HEK293 (cell line): Measurements from ENCODE around the gene SPRTN.

ENCODE experiments used
- CTCF ChIA-PET: fragments of 350-600 bp; formaldehyde crosslinking; extraction: SDS; loops from one replicate; lab custom pipeline; 2021; ENCODE audit warnings: antibody characterized with exemption; lab: Yijun Ruan, JAX
- POLR2A ChIA-PET: fragments of 300-600 bp; formaldehyde crosslinking; extraction: SDS; loops from one replicate; lab custom pipeline; 2020; ENCODE audit warnings: antibody characterized with exemption, inconsistent platforms; lab: Yijun Ruan, JAX
- H3K27ac ChIP-seq: fragments of 200-500 bp; sonication (Bioruptor generic); 2 replicates; pipeline ENCODE4 v1.5.1; 2014; ENCODE audit warnings: low read depth, low read length, control low read depth, inconsistent platforms; ENCODE audit errors: extremely low read depth
- H3K36me3 ChIP-seq, 2 experiments: fragments of 200-500 bp in 1 of 2; sonication (Bioruptor generic) in 1 of 2; 1 replicate in 1 of 2; 2 replicates in 1 of 2; pipeline ENCODE4 v1.5.1; 2014 to 2017; ENCODE audit warnings: inconsistent platforms in 2 of 2, low read length in 2 of 2; ENCODE audit not compliant: control insufficient read depth in 2 of 2, insufficient read depth in 1 of 2
- H3K4me1 ChIP-seq: fragments of 200-500 bp; sonication (Bioruptor generic); 2 replicates; pipeline ENCODE4 v1.5.1; 2014; ENCODE audit warnings: mild to moderate bottlenecking, low read length, inconsistent platforms; ENCODE audit not compliant: control insufficient read depth, insufficient read depth
- H3K4me3 ChIP-seq: 2 replicates; pipeline ENCODE4 v1.5.1; 2011; ENCODE audit warnings: low read depth, mild to moderate bottlenecking, control low read depth, low read length, moderate library complexity
- H3K9me3 ChIP-seq: fragments of 200-500 bp; sonication (Bioruptor generic); 2 replicates; pipeline ENCODE4 v1.5.1; 2014; ENCODE audit warnings: low read depth, low read length, inconsistent platforms; ENCODE audit not compliant: control insufficient read depth, insufficient read depth
- GFI1B ChIP-seq: fragments of 450-650 bp; formaldehyde crosslinking; IDR thresholded peaks from 2 replicates; pipeline ENCODE4 v1.5.1; 2016; ENCODE audit warnings: missing biosample characterization, missing genetic modification characterization
- KLF8 ChIP-seq: fragments of 450-650 bp; formaldehyde crosslinking; IDR thresholded peaks from 2 replicates; pipeline ENCODE4 v1.5.1; 2016; ENCODE audit warnings: missing biosample characterization, missing genetic modification characterization
- MEIS1 ChIP-seq: sonication (generic); formaldehyde crosslinking; IDR thresholded peaks from 2 replicates; pipeline ENCODE4 v1.8.1; 2022; ENCODE audit warnings: missing genetic modification reagents, mild to moderate bottlenecking, borderline replicate concordance
- RBAK ChIP-seq: fragments of 450-650 bp; formaldehyde crosslinking; IDR thresholded peaks from 2 replicates; pipeline ENCODE4 v1.5.1; 2016; ENCODE audit warnings: missing biosample characterization, missing genetic modification characterization
- SETDB1 ChIP-seq: IDR thresholded peaks from one replicate; pipeline ENCODE4 v1.6.1; 2017; ENCODE audit warnings: mild to moderate bottlenecking, low read length, moderate library complexity, mixed read lengths; ENCODE audit not compliant: insufficient read length
- ZNF157 ChIP-seq: fragments of 450-650 bp; formaldehyde crosslinking; IDR thresholded peaks from 2 replicates; pipeline ENCODE4 v1.5.1; 2016; ENCODE audit warnings: missing biosample characterization, missing genetic modification characterization
- ZNF324 ChIP-seq: fragments of 450-650 bp; formaldehyde crosslinking; IDR thresholded peaks from 2 replicates; pipeline ENCODE4 v1.5.1; 2016; ENCODE audit warnings: missing biosample characterization, missing genetic modification characterization
- ZNF341 ChIP-seq: fragments of 450-650 bp; formaldehyde crosslinking; IDR thresholded peaks from 2 replicates; pipeline ENCODE4; 2016; ENCODE audit warnings: low read depth, missing biosample characterization, missing genetic modification characterization
- ZNF350 ChIP-seq: fragments of 450-650 bp; formaldehyde crosslinking; IDR thresholded peaks from 2 replicates; pipeline ENCODE4 v1.5.0; 2017; ENCODE audit warnings: missing biosample characterization, mild to moderate bottlenecking, missing genetic modification characterization
- ZNF426 ChIP-seq: fragments of 450-650 bp; formaldehyde crosslinking; IDR thresholded peaks from 2 replicates; pipeline ENCODE4 v1.5.1; 2017; ENCODE audit warnings: missing biosample characterization, missing genetic modification characterization, mild to moderate bottlenecking, inconsistent platforms, moderate library complexity
- ZNF501 ChIP-seq: fragments of 450-650 bp; formaldehyde crosslinking; IDR thresholded peaks from 2 replicates; pipeline ENCODE4 v1.5.1; 2016; ENCODE audit warnings: missing biosample characterization, missing genetic modification characterization
- ZNF555 ChIP-seq: fragments of 450-650 bp; formaldehyde crosslinking; conservative IDR thresholded peaks from 2 replicates; pipeline ENCODE4 v1.5.1; 2017; ENCODE audit warnings: missing biosample characterization, mild to moderate bottlenecking, missing genetic modification characterization, inconsistent platforms
- ZNF585B ChIP-seq: fragments of 450-650 bp; formaldehyde crosslinking; IDR thresholded peaks from 2 replicates; pipeline ENCODE4 v1.5.1; 2016; ENCODE audit warnings: missing biosample characterization, missing genetic modification characterization
- ZNF629 ChIP-seq: fragments of 450-650 bp; formaldehyde crosslinking; IDR thresholded peaks from 2 replicates; pipeline ENCODE4 v1.5.1; 2017; ENCODE audit warnings: missing biosample characterization, missing genetic modification characterization
- ZNF654 ChIP-seq: fragments of 450-650 bp; formaldehyde crosslinking; IDR thresholded peaks from 2 replicates; pipeline ENCODE4 v1.5.1; 2016; ENCODE audit warnings: low read depth, missing biosample characterization, missing genetic modification characterization
- ZNF670 ChIP-seq: fragments of 450-650 bp; formaldehyde crosslinking; IDR thresholded peaks from 2 replicates; pipeline ENCODE4 v1.5.1; 2016; ENCODE audit warnings: missing biosample characterization, missing genetic modification characterization, low read depth
- ZNF776 ChIP-seq: fragments of 450-650 bp; formaldehyde crosslinking; IDR thresholded peaks from 2 replicates; pipeline ENCODE4 v1.5.0; 2017; ENCODE audit warnings: missing biosample characterization, missing genetic modification characterization, borderline replicate concordance
- ZNF785 ChIP-seq: fragments of 450-650 bp; formaldehyde crosslinking; IDR thresholded peaks from 2 replicates; pipeline ENCODE4 v1.5.1; 2016; ENCODE audit warnings: missing biosample characterization, missing genetic modification characterization
- ZSCAN30 ChIP-seq: fragments of 450-650 bp; IDR thresholded peaks from 2 replicates; pipeline ENCODE4 v1.5.1; 2018; ENCODE audit warnings: missing biosample characterization, mild to moderate bottlenecking, missing genetic modification characterization, moderate library complexity
- ZSCAN4 ChIP-seq: fragments of 450-650 bp; formaldehyde crosslinking; IDR thresholded peaks from 2 replicates; pipeline ENCODE4 v1.5.1; 2017; ENCODE audit warnings: missing biosample characterization, missing genetic modification characterization
- TF ChIP-seq, protein P1 (sequence below): fragments of 450-650 bp; IDR thresholded peaks from 2 replicates; pipeline ENCODE4 v1.5.1; 2018; ENCODE audit warnings: missing biosample characterization, missing genetic modification characterization
- TF ChIP-seq, protein P2 (sequence below): fragments of 450-650 bp; IDR thresholded peaks from 2 replicates; pipeline ENCODE4 v1.5.1; 2018; ENCODE audit warnings: missing biosample characterization, mild to moderate bottlenecking, missing genetic modification characterization
- TF ChIP-seq, protein P3 (sequence below): fragments of 450-650 bp; formaldehyde crosslinking; IDR thresholded peaks from 2 replicates; pipeline ENCODE4 v1.5.1; 2016; ENCODE audit warnings: missing biosample characterization, missing genetic modification characterization
- TF ChIP-seq, protein P4 (sequence below): fragments of 450-650 bp; formaldehyde crosslinking; optimal IDR thresholded peaks from 2 replicates; pipeline ENCODE3; 2016; ENCODE audit warnings: missing biosample characterization, mild to moderate bottlenecking, missing genetic modification characterization
- TF ChIP-seq, protein P5 (sequence below): fragments of 450-650 bp; formaldehyde crosslinking; IDR thresholded peaks from 2 replicates; pipeline ENCODE4 v1.5.1; 2016; ENCODE audit warnings: missing biosample characterization, missing genetic modification characterization, low read depth

The SPRTN gene

GRCh38 chr1:231338270-231339128 is at the start of gene SPRTN (continued):
- no peak for TF ChIP-seq ZSCAN4 (tag by site-specific recombination)
- TF ChIP-seq, protein P1, sequence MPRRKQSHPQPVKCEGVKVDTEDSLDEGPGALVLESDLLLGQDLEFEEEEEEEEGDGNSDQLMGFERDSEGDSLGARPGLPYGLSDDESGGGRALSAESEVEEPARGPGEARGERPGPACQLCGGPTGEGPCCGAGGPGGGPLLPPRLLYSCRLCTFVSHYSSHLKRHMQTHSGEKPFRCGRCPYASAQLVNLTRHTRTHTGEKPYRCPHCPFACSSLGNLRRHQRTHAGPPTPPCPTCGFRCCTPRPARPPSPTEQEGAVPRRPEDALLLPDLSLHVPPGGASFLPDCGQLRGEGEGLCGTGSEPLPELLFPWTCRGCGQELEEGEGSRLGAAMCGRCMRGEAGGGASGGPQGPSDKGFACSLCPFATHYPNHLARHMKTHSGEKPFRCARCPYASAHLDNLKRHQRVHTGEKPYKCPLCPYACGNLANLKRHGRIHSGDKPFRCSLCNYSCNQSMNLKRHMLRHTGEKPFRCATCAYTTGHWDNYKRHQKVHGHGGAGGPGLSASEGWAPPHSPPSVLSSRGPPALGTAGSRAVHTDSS, result no peak; the same call in 1 of the 2 replicates
- 0 out of 2 replicates have a peak, but pooled peaks have one; percentile 48 for TF ChIP-seq KLF8
- no peak for TF ChIP-seq ZNF776 (tag by site-specific recombination)
- no peak for TF ChIP-seq ZSCAN30 (tag by site-specific recombination)
- TF ChIP-seq ZNF324 (tag by site-specific recombination), result peak; percentile 74
- no peak for TF ChIP-seq ZNF654 (tag by site-specific recombination)
- peak; percentile 74; the same call in 1 of the 2 replicates for TF ChIP-seq ZNF501
- TF ChIP-seq, protein P2, sequence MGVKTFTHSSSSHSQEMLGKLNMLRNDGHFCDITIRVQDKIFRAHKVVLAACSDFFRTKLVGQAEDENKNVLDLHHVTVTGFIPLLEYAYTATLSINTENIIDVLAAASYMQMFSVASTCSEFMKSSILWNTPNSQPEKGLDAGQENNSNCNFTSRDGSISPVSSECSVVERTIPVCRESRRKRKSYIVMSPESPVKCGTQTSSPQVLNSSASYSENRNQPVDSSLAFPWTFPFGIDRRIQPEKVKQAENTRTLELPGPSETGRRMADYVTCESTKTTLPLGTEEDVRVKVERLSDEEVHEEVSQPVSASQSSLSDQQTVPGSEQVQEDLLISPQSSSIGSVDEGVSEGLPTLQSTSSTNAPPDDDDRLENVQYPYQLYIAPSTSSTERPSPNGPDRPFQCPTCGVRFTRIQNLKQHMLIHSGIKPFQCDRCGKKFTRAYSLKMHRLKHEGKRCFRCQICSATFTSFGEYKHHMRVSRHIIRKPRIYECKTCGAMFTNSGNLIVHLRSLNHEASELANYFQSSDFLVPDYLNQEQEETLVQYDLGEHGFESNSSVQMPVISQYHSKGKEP (tag by site-specific recombination), result no peak
- no peak for TF ChIP-seq ZNF350 (tag by site-specific recombination)
- TF ChIP-seq GFI1B (tag by site-specific recombination), result 0 out of 2 replicates have a peak, but pooled peaks have one; percentile 3
- peak; percentile 11; the same call in 1 of the 2 replicates for TF ChIP-seq ZNF629 (tag by site-specific recombination)

- ChIA-PET CTCF (no interaction called here), POLR2A (interaction anchor here (0.6 kb wide), 1 partner anchor 59 kb away, joined by 3 read pairs; no protein-coding TSS in a partner anchor)
- H3K9me3 ChIP-seq, result no peaks in the 10 kb centered on the region
- no peak overlapping the region for H3K4me3 ChIP-seq
- H3K4me1 ChIP-seq, result no peaks in the 10 kb centered on the region
- no peak overlapping the region for H3K27ac ChIP-seq
- no peaks in the 10 kb centered on the region for H3K36me3 ChIP-seq
- TF ChIP-seq RBAK (tag by site-specific recombination) (no peak), ZNF785 (tag by site-specific recombination) (no peak), ZNF555 (tag by site-specific recombination) (no peak), ZNF585B (tag by site-specific recombination) (no peak), ZNF341 (no peak), ZNF157 (no peak), ZNF426 (tag by site-specific recombination) (no peak), MEIS1 (no peak), SETDB1 (no peak), ZNF670 (tag by site-specific recombination) (no peak)
- TF ChIP-seq, protein P3, sequence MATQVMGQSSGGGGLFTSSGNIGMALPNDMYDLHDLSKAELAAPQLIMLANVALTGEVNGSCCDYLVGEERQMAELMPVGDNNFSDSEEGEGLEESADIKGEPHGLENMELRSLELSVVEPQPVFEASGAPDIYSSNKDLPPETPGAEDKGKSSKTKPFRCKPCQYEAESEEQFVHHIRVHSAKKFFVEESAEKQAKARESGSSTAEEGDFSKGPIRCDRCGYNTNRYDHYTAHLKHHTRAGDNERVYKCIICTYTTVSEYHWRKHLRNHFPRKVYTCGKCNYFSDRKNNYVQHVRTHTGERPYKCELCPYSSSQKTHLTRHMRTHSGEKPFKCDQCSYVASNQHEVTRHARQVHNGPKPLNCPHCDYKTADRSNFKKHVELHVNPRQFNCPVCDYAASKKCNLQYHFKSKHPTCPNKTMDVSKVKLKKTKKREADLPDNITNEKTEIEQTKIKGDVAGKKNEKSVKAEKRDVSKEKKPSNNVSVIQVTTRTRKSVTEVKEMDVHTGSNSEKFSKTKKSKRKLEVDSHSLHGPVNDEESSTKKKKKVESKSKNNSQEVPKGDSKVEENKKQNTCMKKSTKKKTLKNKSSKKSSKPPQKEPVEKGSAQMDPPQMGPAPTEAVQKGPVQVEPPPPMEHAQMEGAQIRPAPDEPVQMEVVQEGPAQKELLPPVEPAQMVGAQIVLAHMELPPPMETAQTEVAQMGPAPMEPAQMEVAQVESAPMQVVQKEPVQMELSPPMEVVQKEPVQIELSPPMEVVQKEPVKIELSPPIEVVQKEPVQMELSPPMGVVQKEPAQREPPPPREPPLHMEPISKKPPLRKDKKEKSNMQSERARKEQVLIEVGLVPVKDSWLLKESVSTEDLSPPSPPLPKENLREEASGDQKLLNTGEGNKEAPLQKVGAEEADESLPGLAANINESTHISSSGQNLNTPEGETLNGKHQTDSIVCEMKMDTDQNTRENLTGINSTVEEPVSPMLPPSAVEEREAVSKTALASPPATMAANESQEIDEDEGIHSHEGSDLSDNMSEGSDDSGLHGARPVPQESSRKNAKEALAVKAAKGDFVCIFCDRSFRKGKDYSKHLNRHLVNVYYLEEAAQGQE (tag by site-specific recombination), result no peak
- TF ChIP-seq, protein P4, sequence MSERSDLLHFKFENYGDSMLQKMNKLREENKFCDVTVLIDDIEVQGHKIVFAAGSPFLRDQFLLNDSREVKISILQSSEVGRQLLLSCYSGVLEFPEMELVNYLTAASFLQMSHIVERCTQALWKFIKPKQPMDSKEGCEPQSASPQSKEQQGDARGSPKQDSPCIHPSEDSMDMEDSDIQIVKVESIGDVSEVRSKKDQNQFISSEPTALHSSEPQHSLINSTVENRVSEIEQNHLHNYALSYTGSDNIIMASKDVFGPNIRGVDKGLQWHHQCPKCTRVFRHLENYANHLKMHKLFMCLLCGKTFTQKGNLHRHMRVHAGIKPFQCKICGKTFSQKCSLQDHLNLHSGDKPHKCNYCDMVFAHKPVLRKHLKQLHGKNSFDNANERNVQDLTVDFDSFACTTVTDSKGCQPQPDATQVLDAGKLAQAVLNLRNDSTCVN, result no peak
- TF ChIP-seq, protein P5, sequence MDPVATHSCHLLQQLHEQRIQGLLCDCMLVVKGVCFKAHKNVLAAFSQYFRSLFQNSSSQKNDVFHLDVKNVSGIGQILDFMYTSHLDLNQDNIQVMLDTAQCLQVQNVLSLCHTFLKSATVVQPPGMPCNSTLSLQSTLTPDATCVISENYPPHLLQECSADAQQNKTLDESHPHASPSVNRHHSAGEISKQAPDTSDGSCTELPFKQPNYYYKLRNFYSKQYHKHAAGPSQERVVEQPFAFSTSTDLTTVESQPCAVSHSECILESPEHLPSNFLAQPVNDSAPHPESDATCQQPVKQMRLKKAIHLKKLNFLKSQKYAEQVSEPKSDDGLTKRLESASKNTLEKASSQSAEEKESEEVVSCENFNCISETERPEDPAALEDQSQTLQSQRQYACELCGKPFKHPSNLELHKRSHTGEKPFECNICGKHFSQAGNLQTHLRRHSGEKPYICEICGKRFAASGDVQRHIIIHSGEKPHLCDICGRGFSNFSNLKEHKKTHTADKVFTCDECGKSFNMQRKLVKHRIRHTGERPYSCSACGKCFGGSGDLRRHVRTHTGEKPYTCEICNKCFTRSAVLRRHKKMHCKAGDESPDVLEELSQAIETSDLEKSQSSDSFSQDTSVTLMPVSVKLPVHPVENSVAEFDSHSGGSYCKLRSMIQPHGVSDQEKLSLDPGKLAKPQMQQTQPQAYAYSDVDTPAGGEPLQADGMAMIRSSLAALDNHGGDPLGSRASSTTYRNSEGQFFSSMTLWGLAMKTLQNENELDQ (tag by site-specific recombination), result no peak
Measured at GRCh38 chr1:231295938-231296337, 42.2 kb upstream of the SPRTN start.
